GM06990 (cell line): ENCODE measurements around the gene KRT14.
"Not testable (repeated sequence)": the region's sequence is repeated elsewhere in the genome, so short reads cannot be mapped to it uniquely, and the experiment has no call there.

Source experiments
- DNase-seq: peaks from one replicate; pipeline ENCODE4 v3.0.0-alpha.2; 2011; ENCODE audit not compliant: insufficient read length; ENCODE audit errors: extremely low read depth
- H3K27me3 ChIP-seq: replicated peaks from 2 replicates; pipeline ENCODE4 v1.6.0; 2011; ENCODE audit warnings: low read length; ENCODE audit not compliant: control insufficient read depth, insufficient read depth
- H3K36me3 ChIP-seq: 2 replicates; pipeline ENCODE4 v1.5.1; 2011; ENCODE audit warnings: low read length; ENCODE audit not compliant: control insufficient read depth, insufficient read depth
- H3K4me3 ChIP-seq: replicated peaks from 2 replicates; pipeline ENCODE4 v1.5.1; 2011; ENCODE audit warnings: low read depth, mild to moderate bottlenecking, control low read depth, low read length
- CTCF ChIP-seq: IDR thresholded peaks from 2 replicates; pipeline ENCODE4 v1.5.1; 2011; ENCODE audit warnings: low read length, control low read depth, mild to moderate bottlenecking, inconsistent platforms; ENCODE audit not compliant: insufficient read depth, poor library complexity, severe bottlenecking

Gene KRT14

DNA sequence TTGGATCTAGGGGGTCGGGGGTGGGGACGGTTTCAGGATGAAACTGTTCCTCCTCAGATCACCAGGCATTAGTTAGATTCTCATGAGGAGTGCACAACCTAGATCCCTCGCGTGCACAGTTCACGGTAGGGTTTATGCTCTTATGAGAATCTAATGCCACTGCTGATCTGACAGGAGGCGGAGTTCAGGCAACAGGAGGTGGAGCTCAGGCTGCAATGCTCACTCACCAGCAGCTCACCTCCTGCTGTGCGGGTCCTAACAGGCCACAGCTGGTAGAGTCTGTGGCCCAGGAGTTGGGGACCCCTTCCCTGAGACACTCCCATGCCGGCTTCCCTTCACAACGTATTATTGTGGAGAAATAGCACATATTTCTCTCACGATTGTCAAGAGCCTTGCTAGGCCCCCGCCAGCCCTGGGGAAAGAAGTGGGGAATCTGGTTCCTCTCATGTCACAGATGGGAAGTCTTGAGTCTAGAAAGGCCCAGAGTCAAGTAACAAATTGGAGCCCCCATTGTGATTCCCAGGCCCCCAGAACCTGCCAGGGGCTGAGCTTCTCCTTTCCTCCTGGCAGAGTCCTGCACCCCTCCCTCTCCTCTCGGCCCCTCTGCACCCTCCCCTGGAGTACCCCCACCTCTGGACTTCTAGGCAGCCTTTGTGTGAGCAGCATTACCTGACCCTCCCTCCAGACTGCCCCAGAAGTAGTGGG is 6.1 kb upstream of the KRT14 start:
- no peak for TF ChIP-seq CTCF
- Histone ChIP-seq H3K4me3 (no peak overlapping the region), H3K36me3 (no peaks in the 10 kb centered on the region), H3K27me3 (no peaks in the 10 kb centered on the region; the same call in none of the 2 replicates)
- DNase-seq: no peak

DNA sequence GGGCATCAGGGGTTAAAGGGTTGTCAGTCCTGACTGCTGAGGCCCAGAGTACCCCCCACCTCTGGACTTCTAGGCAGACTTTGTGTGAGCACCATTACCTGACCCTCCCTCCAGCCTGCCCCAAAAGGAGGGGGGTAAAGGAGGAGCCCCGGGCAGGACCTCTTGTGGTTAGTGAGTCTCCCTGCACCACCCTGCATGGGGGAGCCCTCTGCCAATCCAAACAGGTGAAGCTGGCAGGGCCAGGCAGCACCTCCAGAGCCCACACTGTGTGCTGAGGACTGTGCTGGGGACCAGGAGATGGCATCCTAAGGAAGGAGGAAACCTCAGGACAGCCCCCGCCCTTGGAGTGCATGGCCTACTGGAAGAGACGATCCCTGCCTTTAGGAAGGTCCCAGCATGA is 2.6 kb upstream of the KRT14 start:
- H3K36me3 ChIP-seq: no peaks in the 10 kb centered on the region
- DNase-seq: no peak
- H3K4me3 ChIP-seq: no peak overlapping the region
- H3K27me3 ChIP-seq: no peaks in the 10 kb centered on the region; the same call in none of the 2 replicates
- no peak for TF ChIP-seq CTCF

GRCh38 chr17:41588126-41588810 is 1.6 kb upstream of the KRT14 start:
- Histone ChIP-seq H3K27me3 (no peaks in the 10 kb centered on the region; the same call in 1 of the 2 replicates), H3K4me3 (no peak overlapping the region), H3K36me3 (no peaks in the 10 kb centered on the region)
- DNase-seq: no peak
- no peak for TF ChIP-seq CTCF

- Histone ChIP-seq H3K4me3 (no peak overlapping the region), H3K27me3 (no peaks in the 10 kb centered on the region; the same call in 1 of the 2 replicates), H3K36me3 (no peaks in the 10 kb centered on the region)
- DNase-seq: no peak
- TF ChIP-seq CTCF: no peak
Observed at GRCh38 chr17:41585301-41586056, 1.2 kb downstream of the KRT14 start.

DNA sequence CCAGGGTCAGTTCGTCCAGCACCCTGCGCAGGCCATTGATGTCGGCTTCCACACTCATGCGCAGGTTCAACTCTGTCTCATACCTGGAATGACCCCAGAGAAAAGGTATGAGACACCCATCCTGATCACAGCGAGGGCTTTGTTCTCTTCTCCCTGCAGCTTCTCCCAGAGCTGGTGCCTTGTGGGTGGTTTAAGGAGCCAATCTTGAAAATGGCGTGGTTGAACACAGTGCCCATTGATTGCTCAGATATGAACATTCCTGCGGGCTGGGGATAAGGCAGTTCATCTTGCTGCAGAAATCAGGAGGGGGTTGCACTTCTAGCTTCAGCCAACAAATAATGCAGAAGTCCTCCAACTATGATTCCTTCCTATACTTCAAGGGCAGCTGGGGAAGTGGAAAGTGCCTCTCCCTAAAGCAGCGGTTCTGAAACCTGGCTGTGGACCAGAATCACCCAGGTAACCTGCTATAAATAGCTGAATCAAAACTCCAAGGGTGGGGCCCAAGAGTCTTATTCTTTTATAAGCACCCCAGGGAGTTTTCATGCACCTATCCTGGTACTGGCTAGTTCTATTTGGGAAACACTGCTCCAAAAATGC is 2.3 kb downstream of the KRT14 start:
- not testable (repeated sequence) for H3K4me3 ChIP-seq, DNase-seq, H3K36me3 ChIP-seq, H3K27me3 ChIP-seq
